Frontal cortex (tissue), 4 donors: Measurements from ENCODE around the gene ASIP. TPM values are rescaled to one million over a fixed set of nuclear protein-coding genes. Genes with fewer than 3 reads are reported as not detected.
"Not testable (repeated sequence)": the region's sequence is repeated elsewhere in the genome, so short reads cannot be mapped to it uniquely, and the experiment has no call there.

Experiments used
- DNase-seq, 2 donors: peaks; one replicate each; pipeline ENCODE4 v3.0.0; 2012; ENCODE audit warnings: low spot score in 2 of 2
- FAIRE-seq: peaks from 2 replicates; lab custom pipeline; 2012; peaks lifted over from hg19 to GRCh38; lab: Jason Lieb, UNC
- total RNA-seq: library from RNA; depleted of rRNA; stranded (reverse); fragments of >200 nt; gene quantifications from one replicate; pipeline ENCODE4 v1.2.3, GENCODE V29; 2014
- donor health status: control.
- donor health status: control.
- donor health status: control.

Gene ASIP, protein sequence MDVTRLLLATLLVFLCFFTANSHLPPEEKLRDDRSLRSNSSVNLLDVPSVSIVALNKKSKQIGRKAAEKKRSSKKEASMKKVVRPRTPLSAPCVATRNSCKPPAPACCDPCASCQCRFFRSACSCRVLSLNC
- not detected for total RNA-seq

GRCh38 chr20:34240693-34241615 is at the start of gene ASIP:
ASIP (plus strand) TSS chr20:34241423; CDS start chr20:34260375, 18,952 bp downstream.
- FAIRE-seq (no peak), DNase-seq (no peak)

GRCh38 chr20:34193051-34193450 is 48.2 kb upstream of the ASIP start:
- DNase-seq (no peak), FAIRE-seq (no peak)

DNA sequence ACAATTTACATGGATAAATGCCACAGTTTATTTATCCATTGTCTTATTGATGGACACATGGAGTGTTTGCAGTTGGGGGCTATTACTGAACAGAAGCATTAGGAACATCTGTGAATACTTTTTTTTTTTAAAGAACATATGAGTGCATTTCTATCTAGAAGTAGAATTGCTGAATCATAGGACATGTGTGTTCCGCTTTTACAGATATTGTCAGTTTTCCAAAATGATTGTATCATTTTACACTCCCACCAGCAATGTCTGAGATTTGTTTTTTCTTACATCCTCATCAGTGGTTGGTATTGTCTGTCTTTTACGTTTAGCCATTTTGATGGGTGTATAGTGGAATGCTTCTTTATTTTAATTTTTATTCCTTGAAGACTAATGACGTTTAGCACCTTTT is 42.0 kb upstream of the ASIP start:
- no peak for DNase-seq
- FAIRE-seq = no peak

- DNase-seq = no peak
- FAIRE-seq = no peak
These were observed 41.2 kb upstream of the ASIP start for GRCh38 chr20:34200023-34200422.

DNA sequence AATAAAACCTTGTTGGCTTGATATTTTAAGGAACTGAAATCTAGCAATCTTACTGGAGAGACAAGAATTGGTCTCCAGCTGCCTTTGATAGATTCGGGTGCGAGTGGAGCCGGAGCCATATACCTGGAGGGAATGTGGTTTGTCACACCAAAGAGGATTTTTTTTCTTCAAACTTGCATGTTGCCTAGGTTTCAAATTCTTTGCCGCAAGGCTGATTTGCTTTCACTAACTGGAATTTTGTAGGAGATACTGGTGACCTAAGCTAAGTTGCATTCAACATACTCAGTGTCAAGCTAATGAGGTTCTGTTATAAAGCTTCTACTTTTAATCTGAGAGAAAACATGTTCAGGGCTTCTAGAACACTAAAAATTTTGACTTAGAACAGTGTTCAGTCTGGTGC is 39.7 kb upstream of the ASIP start:
- FAIRE-seq (no peak), DNase-seq (no peak)

DNA sequence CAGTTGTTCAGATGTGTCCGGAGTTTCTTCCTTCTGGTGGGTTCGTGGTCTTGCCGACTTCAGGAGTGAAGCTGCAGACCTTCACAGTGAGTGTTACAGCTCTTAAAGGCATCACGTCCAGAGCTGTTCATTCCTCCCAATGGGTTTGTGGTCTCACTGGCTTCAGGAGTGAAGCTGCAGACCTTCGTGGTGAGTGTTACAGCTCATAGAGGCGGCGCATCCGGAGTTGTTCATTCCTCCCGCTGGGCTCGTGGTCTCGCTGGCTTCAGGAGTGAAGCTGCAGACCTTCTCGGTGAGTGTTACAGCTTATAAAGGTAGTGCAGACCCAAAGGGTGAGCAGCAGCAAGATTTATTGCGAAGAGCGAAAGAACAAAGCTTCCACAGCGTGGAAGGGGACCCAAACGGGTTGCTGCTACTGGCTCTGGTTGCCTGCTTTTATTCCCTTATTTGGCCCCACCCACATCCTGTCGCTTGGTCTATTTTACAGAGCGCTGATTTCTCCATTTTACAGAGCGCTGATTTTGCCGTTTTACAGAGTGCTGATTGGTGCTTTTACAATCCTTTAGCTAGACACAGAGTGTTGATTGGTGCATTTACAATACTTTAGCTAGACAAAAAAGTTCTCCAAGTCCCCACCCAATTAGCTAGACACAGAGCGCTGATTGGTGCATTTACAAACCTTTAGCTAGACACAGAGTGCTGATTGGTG is 35.9 kb upstream of the ASIP start:
- FAIRE-seq, DNase-seq: not testable (repeated sequence)

DNA sequence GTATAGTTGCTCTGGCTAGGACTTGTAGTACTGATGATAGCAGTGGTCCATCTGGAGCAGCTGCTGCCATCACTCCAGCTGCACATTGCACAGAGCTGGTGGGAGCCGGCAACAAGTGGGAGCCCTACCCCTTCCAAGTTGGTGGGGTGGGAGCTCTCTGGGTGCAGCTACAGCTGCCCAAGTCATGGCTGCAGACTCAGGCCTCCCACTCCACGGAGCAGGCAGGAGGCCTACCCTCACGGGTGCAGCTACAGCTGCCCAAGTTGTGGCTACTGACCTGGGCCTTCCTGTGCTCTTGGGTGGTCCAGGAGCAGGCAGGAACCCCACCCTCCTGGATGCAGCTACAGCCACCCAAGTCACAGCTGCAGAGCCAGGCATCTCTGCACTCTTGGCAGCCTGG is 32.1 kb upstream of the ASIP start:
- FAIRE-seq (no peak), DNase-seq (no peak)

DNA sequence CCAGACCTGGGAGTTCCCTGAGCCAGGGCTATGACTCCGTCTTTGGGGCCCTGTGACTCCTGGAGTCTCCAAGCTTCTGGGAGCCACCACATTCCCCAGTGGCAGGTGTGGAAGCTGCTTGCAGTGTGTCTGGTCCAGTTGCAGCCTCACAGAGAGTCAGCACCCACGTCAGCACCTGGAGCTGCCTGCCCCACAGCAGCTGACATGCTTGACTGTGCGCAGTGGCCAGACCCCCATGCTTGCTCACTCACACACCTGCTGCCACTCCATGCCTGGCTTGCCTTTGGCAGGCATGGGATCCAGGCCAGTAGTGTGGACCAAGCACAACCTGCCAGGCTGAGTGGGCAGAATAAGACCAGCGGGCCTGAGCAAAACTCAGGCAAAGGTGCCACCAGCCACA is 31.0 kb upstream of the ASIP start:
- FAIRE-seq (no peak), DNase-seq (no peak)

- DNase-seq = no peak
- no peak for FAIRE-seq
These were observed 29.6 kb upstream of the ASIP start for GRCh38 chr20:34211591-34211990.

DNA sequence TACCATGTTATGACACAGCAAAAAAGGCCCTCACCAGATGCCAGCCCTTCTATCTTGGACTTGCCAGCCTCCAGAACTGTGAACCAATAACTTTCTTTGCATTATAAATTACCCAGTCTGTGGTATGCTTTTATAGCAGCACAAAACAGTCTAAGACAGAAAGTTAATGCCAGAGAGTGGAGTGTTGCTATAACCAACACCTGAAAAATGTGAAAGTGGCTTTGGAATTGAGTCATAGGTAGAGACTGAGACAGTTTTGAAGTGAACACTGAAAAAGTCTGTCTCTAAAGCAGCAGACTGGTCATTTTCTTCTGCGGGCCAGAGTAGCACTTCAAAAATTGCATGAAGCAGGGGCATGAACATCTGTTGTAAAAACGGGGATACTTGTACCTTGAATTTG is 28.0 kb upstream of the ASIP start:
- DNase-seq = no peak
- no peak for FAIRE-seq

GRCh38 chr20:34215711-34216381 is 25.4 kb upstream of the ASIP start:
- FAIRE-seq = no peak

GRCh38 chr20:34216382-34216742 is 24.9 kb upstream of the ASIP start:
- no peak for FAIRE-seq
- no peak for DNase-seq

More at GRCh38 chr20:34215711-34216381, 25.4 kb upstream of the ASIP start:
- peak; percentile 40 to 73 for DNase-seq

GRCh38 chr20:34220561-34220960 is 20.7 kb upstream of the ASIP start:
- no peak for FAIRE-seq

GRCh38 chr20:34222208-34222607 is 19.0 kb upstream of the ASIP start:
- DNase-seq (no peak), FAIRE-seq (no peak)

More at GRCh38 chr20:34220561-34220960, 20.7 kb upstream of the ASIP start:
- no peak for DNase-seq

DNA sequence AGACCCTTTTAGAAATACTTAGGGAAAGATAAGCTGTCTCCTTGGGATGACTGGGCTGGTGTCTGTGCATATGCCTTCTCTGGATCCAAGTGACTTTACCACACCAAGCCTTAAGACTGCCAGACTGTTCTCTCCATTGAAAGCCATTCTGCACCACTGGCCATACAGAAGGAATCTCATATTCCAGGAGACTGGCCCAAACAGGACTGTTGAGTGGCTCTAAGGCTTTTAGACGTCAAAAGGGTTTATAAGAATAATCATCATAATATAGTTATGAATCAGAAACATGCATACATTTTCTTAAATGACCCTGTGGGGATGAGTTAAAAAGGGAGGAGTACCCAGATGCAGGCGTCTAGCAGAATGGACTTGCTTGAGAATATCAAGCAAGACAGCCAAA is 17.0 kb upstream of the ASIP start:
- FAIRE-seq = not testable (repeated sequence)

DNA sequence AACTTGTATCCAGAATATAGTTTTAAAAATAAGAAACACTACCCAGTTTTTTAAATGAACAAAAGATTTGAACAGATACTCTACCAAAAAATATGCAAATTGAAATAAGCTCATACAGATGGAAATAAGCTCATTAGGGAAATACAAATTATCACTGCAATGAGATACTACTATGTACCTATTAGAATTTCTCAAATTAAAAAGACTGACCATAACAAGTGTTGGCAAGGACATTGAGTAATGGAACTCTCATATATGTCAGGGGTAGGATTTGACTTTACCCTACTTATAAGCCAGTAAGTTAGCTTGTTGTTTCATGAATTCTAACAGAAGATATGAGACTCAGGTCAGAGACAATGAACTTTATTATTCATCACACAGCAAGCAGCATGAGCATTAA is 9.6 kb upstream of the ASIP start:
- FAIRE-seq = no peak
- DNase-seq = no peak

More for the DNA sequence above, 17.0 kb upstream of the ASIP start:
- not testable (repeated sequence) for DNase-seq

DNA sequence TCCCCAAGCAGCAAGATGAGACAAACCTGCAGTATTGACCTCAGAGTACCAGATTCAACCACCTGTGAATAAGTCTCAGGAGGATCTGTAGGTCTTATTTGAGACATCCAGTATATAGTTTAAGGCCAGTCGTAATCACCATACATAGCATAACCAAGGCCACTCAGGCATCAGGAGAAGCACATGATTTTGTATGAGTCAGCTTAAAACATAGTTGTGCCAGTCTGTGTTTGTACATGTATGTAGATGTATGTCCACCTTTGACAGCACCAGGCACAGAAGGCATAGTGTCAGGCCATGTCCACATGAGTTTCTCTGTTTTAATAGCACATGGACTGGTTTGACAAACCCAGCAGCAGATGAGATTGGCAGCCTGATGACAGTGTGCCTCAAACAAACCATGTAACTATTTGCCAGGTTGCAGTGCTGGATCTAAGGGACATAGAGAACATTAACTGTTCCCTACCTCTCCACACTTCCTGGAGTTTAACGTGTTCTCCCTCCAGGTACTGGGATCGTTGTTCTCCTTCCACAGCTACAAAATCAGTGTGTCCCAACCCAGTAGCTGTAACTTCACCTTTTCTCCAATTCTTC is 8.6 kb upstream of the ASIP start:
- no peak for DNase-seq
- no peak for FAIRE-seq

DNA sequence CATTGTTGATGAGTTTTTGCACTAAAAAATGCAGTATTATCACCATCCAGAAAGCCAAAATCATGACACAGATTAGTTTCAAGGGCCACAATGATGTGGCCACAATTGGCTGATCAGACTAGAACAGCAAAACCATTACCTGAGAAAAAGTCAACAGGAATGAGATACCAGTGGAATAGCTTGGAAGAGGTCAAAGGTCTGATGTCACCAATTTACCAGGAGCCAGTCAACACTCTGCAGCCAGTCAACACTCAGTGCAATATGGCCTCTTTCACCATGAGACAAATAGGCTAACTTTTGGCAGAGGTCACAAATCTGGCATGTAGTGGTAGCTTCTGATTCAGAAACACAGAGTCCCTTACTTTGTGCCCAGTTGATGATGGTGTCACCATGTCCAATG is 7.5 kb upstream of the ASIP start:
- DNase-seq (no peak), FAIRE-seq (no peak)

- no peak for FAIRE-seq
- no peak for DNase-seq
These were observed 5.3 kb upstream of the ASIP start for GRCh38 chr20:34235875-34236274.

- FAIRE-seq = no peak
These were observed 3.3 kb upstream of the ASIP start for GRCh38 chr20:34237942-34238341.

More at GRCh38 chr20:34237942-34238341, 3.3 kb upstream of the ASIP start:
- no peak for DNase-seq
